MM.1S (cell line): Measurements from ENCODE around the gene DISP3.

ENCODE experiments used
- DNase-seq: peaks from one replicate; pipeline ENCODE4 v3.0.0-alpha.2; 2015
- H2AFZ ChIP-seq: fragments of 300-600 bp; sonication (generic); 2 replicates; pipeline ENCODE4 v1.6.0; 2016; ENCODE audit warnings: antibody characterized with exemption, low read length
- H3F3A ChIP-seq: fragments of 300-600 bp; sonication (generic); 2 replicates; pipeline ENCODE4 v1.6.1; 2016; ENCODE audit warnings: mild to moderate bottlenecking, antibody characterized with exemption, low read length, moderate library complexity, mixed read lengths; ENCODE audit not compliant: insufficient read depth
- H3K27ac ChIP-seq: fragments of 300-600 bp; sonication (generic); 2 replicates; pipeline ENCODE4 v1.5.1; 2016; ENCODE audit warnings: mild to moderate bottlenecking, low read length
- H3K27me3 ChIP-seq: fragments of 300-600 bp; sonication (generic); replicated peaks from 2 replicates; pipeline ENCODE4 v1.6.0; 2016; ENCODE audit warnings: low read length; ENCODE audit not compliant: insufficient read depth
- H3K36me3 ChIP-seq: fragments of 300-600 bp; sonication (generic); replicated peaks from 2 replicates; pipeline ENCODE4 v1.6.1; 2016; ENCODE audit warnings: mild to moderate bottlenecking, low read length, mixed read lengths; ENCODE audit not compliant: insufficient read depth
- H3K4me1 ChIP-seq: fragments of 300-600 bp; sonication (generic); 2 replicates; pipeline ENCODE4 v1.6.1; 2016; ENCODE audit warnings: low read length, mixed read lengths
- H3K4me2 ChIP-seq: fragments of 300-600 bp; sonication (generic); 2 replicates; pipeline ENCODE4 v1.6.0; 2016; ENCODE audit warnings: low read depth, low read length
- H3K4me3 ChIP-seq: fragments of 300-600 bp; sonication (generic); 2 replicates; pipeline ENCODE4 v1.5.1; 2016; ENCODE audit warnings: low read length, mixed read lengths
- H3K79me2 ChIP-seq: fragments of 300-600 bp; sonication (generic); 2 replicates; pipeline ENCODE4 v1.6.1; 2016; ENCODE audit warnings: mixed run types, low read length, mixed read lengths
- H3K9ac ChIP-seq: fragments of 300-600 bp; sonication (generic); 2 replicates; pipeline ENCODE4 v1.6.1; 2016; ENCODE audit warnings: low read length, mixed read lengths
- H3K9me2 ChIP-seq: fragments of 300-600 bp; sonication (generic); replicated peaks from 2 replicates; pipeline ENCODE4 v1.6.1; 2016; ENCODE audit warnings: mild to moderate bottlenecking, low read length, mixed read lengths; ENCODE audit not compliant: insufficient read depth
- H3K9me3 ChIP-seq: fragments of 300-600 bp; sonication (generic); replicated peaks from 2 replicates; pipeline ENCODE4 v1.6.1; 2016; ENCODE audit warnings: mild to moderate bottlenecking, low read length, mixed read lengths; ENCODE audit not compliant: insufficient read depth
- H4K20me1 ChIP-seq: fragments of 300-600 bp; sonication (generic); 2 replicates; pipeline ENCODE4 v1.6.1; 2016; ENCODE audit warnings: mild to moderate bottlenecking, low read length, moderate library complexity, mixed read lengths; ENCODE audit not compliant: insufficient read depth
- EZH2 ChIP-seq: fragments of 300-600 bp; sonication (generic); optimal IDR thresholded peaks from 2 replicates; pipeline ENCODE3; 2017; ENCODE audit warnings: low read depth, mild to moderate bottlenecking, antibody characterized with exemption, low read length, mixed read lengths
- EZH2phosphoT487 ChIP-seq: fragments of 300-600 bp; sonication (generic); IDR thresholded peaks from 2 replicates; pipeline ENCODE4 v1.6.1; 2018; ENCODE audit warnings: antibody characterized with exemption, low read length
- TF ChIP-seq, protein P1 (sequence below): fragments of 300-600 bp; sonication (generic); IDR thresholded peaks from 2 replicates; pipeline ENCODE4 v1.5.1; 2016; ENCODE audit warnings: antibody characterized with exemption, low read length, mixed read lengths

DISP3 gene

DNA sequence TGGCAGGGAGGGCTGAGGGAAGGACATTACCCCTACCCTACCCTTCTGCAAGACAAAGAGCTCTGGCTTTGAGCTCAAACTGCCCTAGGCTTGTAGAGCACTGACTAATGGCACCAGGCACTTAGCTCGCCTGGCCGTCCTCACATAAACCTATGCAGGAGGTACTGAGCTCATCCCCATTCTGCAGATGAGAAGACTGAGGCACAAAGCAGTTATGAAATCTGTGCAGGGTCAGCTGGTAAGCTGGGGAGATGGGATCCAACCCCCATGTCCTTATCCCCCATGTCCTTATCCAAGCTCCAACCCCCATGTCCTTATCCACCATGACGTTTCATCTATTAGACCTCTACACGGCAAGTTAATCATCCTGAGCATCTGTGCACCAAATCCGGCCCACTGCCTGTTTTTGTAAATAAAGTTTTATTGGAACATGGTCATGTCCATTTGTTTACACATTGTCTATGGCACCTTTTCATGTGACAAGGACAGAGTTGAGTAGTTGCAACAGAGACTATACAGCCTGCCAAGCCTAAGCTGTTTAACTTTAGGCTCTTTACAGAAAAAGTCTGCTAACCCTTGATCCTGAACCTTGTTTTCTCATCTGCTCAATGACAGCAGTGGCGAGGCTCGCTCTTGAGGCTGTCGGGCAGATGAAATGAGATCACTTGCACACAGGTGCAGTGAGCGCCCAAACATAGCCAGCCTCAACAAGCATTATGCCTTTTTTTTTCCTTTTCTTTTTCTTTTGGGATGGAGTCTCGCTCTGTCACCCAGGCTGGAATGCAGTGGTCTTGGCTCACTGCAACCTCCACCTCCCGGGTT, 88.5 kb downstream of the DISP3 start:
- no peaks in the 10 kb centered on the region for H3K9me3 ChIP-seq
- peak overlapping the region; percentile 85 for H3K27ac ChIP-seq
- H3K4me3 ChIP-seq = no peak overlapping the region
- no peaks in the 10 kb centered on the region for H3K9me2 ChIP-seq
- peaks cover 43% of the 10 kb centered on the region for H3F3A ChIP-seq
- H3K36me3 ChIP-seq = no peaks in the 10 kb centered on the region
- peak overlapping the region; percentile 32; the same call in 1 of the 2 replicates for H3K9ac ChIP-seq
- H2AFZ ChIP-seq = no peak overlapping the region
- no peak for TF ChIP-seq EZH2phosphoT487
- no peaks in the 10 kb centered on the region for H3K27me3 ChIP-seq
- H4K20me1 ChIP-seq = no peaks in the 10 kb centered on the region
- no peak overlapping the region; the same call in 1 of the 2 replicates for H3K4me2 ChIP-seq
- DNase-seq = no peak
- no peaks in the 10 kb centered on the region for H3K79me2 ChIP-seq
- H3K4me1 ChIP-seq = peaks cover 90% of the 10 kb centered on the region

DNA sequence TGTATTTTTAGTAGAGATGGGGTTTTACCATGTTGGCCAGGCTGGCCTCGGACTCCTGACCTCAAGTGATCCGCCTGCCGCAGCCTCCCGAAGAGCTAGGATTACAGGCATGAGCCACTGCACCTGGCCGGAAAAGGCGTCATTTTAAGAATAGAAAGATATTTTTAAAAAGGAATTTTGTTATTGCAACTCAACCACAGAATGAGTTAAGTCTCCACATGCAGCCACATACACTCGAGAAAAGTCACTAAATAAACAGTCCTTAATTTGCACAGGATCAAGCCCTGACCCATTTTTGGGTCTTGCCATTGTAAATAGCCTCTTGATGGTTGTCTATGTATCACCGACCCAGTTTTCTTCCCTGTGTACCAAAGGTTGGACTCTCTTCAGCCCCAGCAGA, 89.7 kb downstream of the DISP3 start:
- Histone ChIP-seq H3K4me1 (peaks cover 88% of the 10 kb centered on the region), H3K4me3 (no peak overlapping the region), H3F3A (peaks cover 47% of the 10 kb centered on the region), H3K79me2 (no peaks in the 10 kb centered on the region), H3K36me3 (no peaks in the 10 kb centered on the region), H3K27me3 (no peaks in the 10 kb centered on the region), H3K27ac (peak overlapping the region; percentile 85), H4K20me1 (no peaks in the 10 kb centered on the region), H2AFZ (no peak overlapping the region), H3K4me2 (peak overlapping the region; percentile 33), H3K9me2 (no peaks in the 10 kb centered on the region), H3K9me3 (no peaks in the 10 kb centered on the region), H3K9ac (peak overlapping the region; percentile 38)
- TF ChIP-seq EZH2phosphoT487 (no peak), EZH2 (no peak)
- TF ChIP-seq, protein P1, sequence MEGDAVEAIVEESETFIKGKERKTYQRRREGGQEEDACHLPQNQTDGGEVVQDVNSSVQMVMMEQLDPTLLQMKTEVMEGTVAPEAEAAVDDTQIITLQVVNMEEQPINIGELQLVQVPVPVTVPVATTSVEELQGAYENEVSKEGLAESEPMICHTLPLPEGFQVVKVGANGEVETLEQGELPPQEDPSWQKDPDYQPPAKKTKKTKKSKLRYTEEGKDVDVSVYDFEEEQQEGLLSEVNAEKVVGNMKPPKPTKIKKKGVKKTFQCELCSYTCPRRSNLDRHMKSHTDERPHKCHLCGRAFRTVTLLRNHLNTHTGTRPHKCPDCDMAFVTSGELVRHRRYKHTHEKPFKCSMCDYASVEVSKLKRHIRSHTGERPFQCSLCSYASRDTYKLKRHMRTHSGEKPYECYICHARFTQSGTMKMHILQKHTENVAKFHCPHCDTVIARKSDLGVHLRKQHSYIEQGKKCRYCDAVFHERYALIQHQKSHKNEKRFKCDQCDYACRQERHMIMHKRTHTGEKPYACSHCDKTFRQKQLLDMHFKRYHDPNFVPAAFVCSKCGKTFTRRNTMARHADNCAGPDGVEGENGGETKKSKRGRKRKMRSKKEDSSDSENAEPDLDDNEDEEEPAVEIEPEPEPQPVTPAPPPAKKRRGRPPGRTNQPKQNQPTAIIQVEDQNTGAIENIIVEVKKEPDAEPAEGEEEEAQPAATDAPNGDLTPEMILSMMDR = no peak
- DNase-seq = peak; percentile 92

DNA sequence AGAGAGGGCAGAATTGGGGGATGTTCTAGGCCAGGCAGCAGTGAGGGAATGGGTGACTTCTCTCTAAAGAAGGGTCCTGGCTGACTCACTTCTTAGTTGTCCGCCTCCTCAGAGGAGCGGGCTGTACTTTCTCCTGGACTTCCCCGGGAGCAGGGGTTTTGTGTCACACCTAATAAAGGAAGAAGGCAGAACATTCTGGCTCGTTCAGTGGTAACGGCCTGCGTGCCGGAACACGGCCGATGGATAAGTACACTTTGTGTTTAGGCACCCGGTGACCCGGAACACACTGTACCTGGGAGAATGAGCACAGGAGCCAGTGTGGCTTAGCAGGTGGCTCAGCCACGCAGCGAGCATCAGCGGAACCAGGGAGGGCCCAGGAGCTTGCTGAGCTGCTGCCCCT, 90.6 kb downstream of the DISP3 start:
- Histone ChIP-seq H3K9me3 (no peaks in the 10 kb centered on the region), H3K4me1 (peaks cover 79% of the 10 kb centered on the region), H3F3A (peaks cover 42% of the 10 kb centered on the region), H3K9me2 (no peaks in the 10 kb centered on the region), H2AFZ (peak overlapping the region; percentile 7; the same call in 1 of the 2 replicates), H3K27ac (peak overlapping the region; percentile 85), H3K4me2 (peak overlapping the region; percentile 33), H3K27me3 (no peaks in the 10 kb centered on the region), H3K9ac (peak overlapping the region; percentile 38), H4K20me1 (no peaks in the 10 kb centered on the region), H3K4me3 (no peak overlapping the region), H3K36me3 (no peaks in the 10 kb centered on the region), H3K79me2 (no peaks in the 10 kb centered on the region)
- TF ChIP-seq, protein P1 = no peak
- no peak for TF ChIP-seq EZH2
- TF ChIP-seq EZH2phosphoT487 = no peak
- no peak for DNase-seq

DNA sequence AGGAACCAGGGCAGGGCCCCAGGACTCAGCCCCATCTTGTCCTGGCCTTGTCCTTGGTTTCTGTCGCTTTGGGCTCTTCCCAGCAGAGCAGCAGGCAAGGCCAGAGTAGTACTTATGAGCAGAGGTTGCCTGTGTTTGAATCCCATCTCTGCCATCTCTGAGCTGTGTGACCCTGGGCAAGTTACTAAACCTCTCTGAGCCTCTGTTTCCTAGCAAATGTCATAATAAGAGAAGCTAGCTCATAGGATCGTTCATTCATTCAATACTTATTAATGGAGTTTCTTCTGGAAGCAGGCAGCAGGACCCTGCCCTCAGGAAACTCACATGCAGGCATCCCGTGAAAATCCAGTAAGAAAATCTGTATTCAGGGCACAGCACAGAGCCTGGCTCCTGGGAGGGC, 91.0 kb downstream of the DISP3 start:
- Histone ChIP-seq H3K9me3 (no peaks in the 10 kb centered on the region), H3K79me2 (no peaks in the 10 kb centered on the region), H3F3A (peaks cover 42% of the 10 kb centered on the region), H3K27ac (peak overlapping the region; percentile 85), H3K9me2 (no peaks in the 10 kb centered on the region), H3K36me3 (no peaks in the 10 kb centered on the region), H3K4me2 (peak overlapping the region; percentile 33), H2AFZ (peak overlapping the region; percentile 7; the same call in 1 of the 2 replicates), H3K4me1 (peaks cover 75% of the 10 kb centered on the region), H3K4me3 (peak overlapping the region; percentile 7; the same call in 1 of the 2 replicates), H3K9ac (peak overlapping the region; percentile 38), H3K27me3 (no peaks in the 10 kb centered on the region), H4K20me1 (no peaks in the 10 kb centered on the region)
- DNase-seq = no peak
- TF ChIP-seq, protein P1 = no peak
- TF ChIP-seq EZH2phosphoT487 (no peak), EZH2 (no peak)
